CD14-positive monocyte (primary cell): Measurements from ENCODE around the gene OR10V1. TPM values are rescaled to one million over a fixed set of nuclear protein-coding genes. Genes with fewer than 3 reads are reported as not detected.
"Not testable (repeated sequence)": the region's sequence is repeated elsewhere in the genome, so short reads cannot be mapped to it uniquely, and the experiment has no call there.

Experiments
- DNase-seq, 3 donors: peaks; one replicate each; pipeline ENCODE4 v3.0.0-alpha.2; 2011 to 2022
- H2AFZ ChIP-seq: 2 replicates; pipeline ENCODE4 v1.6.0; 2012; ENCODE audit warnings: mild to moderate bottlenecking, low read depth, low read length, inconsistent platforms; ENCODE audit not compliant: insufficient read depth, poor library complexity, severe bottlenecking
- H3K27ac ChIP-seq, 2 donors: 1 replicate in 1 of 2; 2 replicates in 1 of 2; pipeline ENCODE4 v1.5.1; 2012 to 2013; ENCODE audit warnings: low read length in 2 of 2, control low read depth in 1 of 2, inconsistent platforms in 1 of 2, low read depth in 1 of 2, mild to moderate bottlenecking in 1 of 2
- H3K27me3 ChIP-seq, 2 donors: one replicate each; pipeline versions ENCODE4 v1.6.0 to v1.6.1; 2011 to 2013; ENCODE audit warnings: low read length in 2 of 2; ENCODE audit not compliant: control insufficient read depth in 2 of 2, insufficient read depth in 2 of 2
- H3K36me3 ChIP-seq, 2 donors: replicated peaks in 1 of 2; 1 replicate in 1 of 2; 2 replicates in 1 of 2; pipeline versions ENCODE4 v1.5.1 to v1.6.1; 2012 to 2013; ENCODE audit warnings: low read length in 2 of 2, control low read depth in 1 of 2, inconsistent platforms in 1 of 2, mild to moderate bottlenecking in 1 of 2; ENCODE audit not compliant: insufficient read depth in 2 of 2, control insufficient read depth in 1 of 2
- H3K4me1 ChIP-seq, 2 donors: 1 replicate in 1 of 2; 2 replicates in 1 of 2; pipeline versions ENCODE4 v1.5.1 to v1.6.1; 2012 to 2013; ENCODE audit warnings: low read length in 2 of 2, control low read depth in 1 of 2, inconsistent platforms in 1 of 2, mild to moderate bottlenecking in 1 of 2, moderate library complexity in 1 of 2; ENCODE audit not compliant: insufficient read depth in 2 of 2, control insufficient read depth in 1 of 2
- H3K4me2 ChIP-seq: replicated peaks from 2 replicates; pipeline ENCODE3; 2012; ENCODE audit warnings: low read length, moderate library complexity, mild to moderate bottlenecking; ENCODE audit not compliant: poor library complexity, severe bottlenecking; ENCODE audit errors: extremely low read depth
- H3K4me3 ChIP-seq, 3 experiments: fragments of 200-600 bp in 1 of 3; sonication (generic) in 1 of 3; replicated peaks in 1 of 3; 1 replicate in 2 of 3; 2 replicates in 1 of 3; pipeline ENCODE4 v1.5.1; 2011 to 2013; ENCODE audit warnings: low read length in 3 of 3, mild to moderate bottlenecking in 3 of 3, control low read depth in 2 of 3, low read depth in 2 of 3, inconsistent platforms in 1 of 3, moderate library complexity in 1 of 3
- H3K79me2 ChIP-seq: 2 replicates; pipeline ENCODE4 v1.6.0; 2012; ENCODE audit warnings: mild to moderate bottlenecking, control low read depth, inconsistent platforms, low read length, moderate library complexity; ENCODE audit not compliant: insufficient read depth
- H3K9ac ChIP-seq: 2 replicates; pipeline ENCODE4 v1.6.0; 2017; ENCODE audit warnings: low read length, mild to moderate bottlenecking; ENCODE audit not compliant: insufficient read depth, poor library complexity, severe bottlenecking
- H3K9me3 ChIP-seq, 2 donors: replicated peaks in 1 of 2; 1 replicate in 1 of 2; 2 replicates in 1 of 2; pipeline versions ENCODE4 v1.5.1 to v1.6.1; 2012 to 2013; ENCODE audit warnings: low read length in 2 of 2, control low read depth in 1 of 2; ENCODE audit not compliant: control insufficient read depth in 1 of 2, insufficient read depth in 1 of 2
- H4K20me1 ChIP-seq: 2 replicates; pipeline ENCODE4 v1.6.0; 2012; ENCODE audit warnings: mild to moderate bottlenecking, low read length, control low read depth, moderate library complexity; ENCODE audit not compliant: insufficient read depth
- H3K27ac Mint-ChIP-seq, 7 donors: one replicate each; pipeline ENCODE4 v1.8.0; 2020; ENCODE audit warnings: mild to moderate bottlenecking in 7 of 7, mixed read lengths in 7 of 7, moderate library complexity in 6 of 7, inconsistent platforms in 2 of 7
- H3K27me3 Mint-ChIP-seq, 3 donors: one replicate each; pipeline ENCODE4 v1.8.0; 2021 to 2022; ENCODE audit warnings: low read depth in 3 of 3, mild to moderate bottlenecking in 3 of 3, mixed read lengths in 3 of 3, moderate library complexity in 3 of 3, inconsistent platforms in 1 of 3
- H3K36me3 Mint-ChIP-seq, 2 donors: one replicate each; pipeline ENCODE4 v1.8.0; 2020; ENCODE audit warnings: mixed read lengths in 2 of 2, inconsistent platforms in 1 of 2, mild to moderate bottlenecking in 1 of 2
- H3K4me1 Mint-ChIP-seq: one replicate; pipeline ENCODE4 v1.8.0; 2020; ENCODE audit warnings: mild to moderate bottlenecking, mixed read lengths
- H3K4me3 Mint-ChIP-seq, 2 donors: one replicate each; pipeline ENCODE4 v1.8.0; 2020; ENCODE audit warnings: mild to moderate bottlenecking in 2 of 2, mixed read lengths in 2 of 2, moderate library complexity in 1 of 2
- H3K9me3 Mint-ChIP-seq, 7 donors: one replicate each; pipeline ENCODE4 v1.8.0; 2020 to 2022; ENCODE audit warnings: mixed read lengths in 7 of 7, mild to moderate bottlenecking in 6 of 7, moderate library complexity in 6 of 7, inconsistent platforms in 2 of 7
- WGBS: methylation state at CpG from one replicate; pipeline ENCODE4 v1.1.5; 2013; ENCODE audit warnings: missing lambda C conversion rate; ENCODE audit not compliant: insufficient coverage; 5-methylcytosine and 5-hydroxymethylcytosine counted together
- intact Hi-C, 2 donors: fragments of 100-400 bp; cut with micrococcal nuclease; formaldehyde crosslinking; loops; one replicate each; pipeline versions ENCODE4 v1.15.0 to v1.15.1; 2023
- polyA plus RNA-seq, 3 donors: library from polyadenylated mRNA; depleted of rRNA in 1 of 3; unstranded in 2 of 3; stranded (reverse) in 1 of 3; fragments of 300-500 nt in 2 of 3; fragments of >200 nt in 1 of 3; fragmentation: Illumina TruSeq in 2 of 3; gene quantifications; 1 replicate in 2 of 3; 2 replicates in 1 of 3; pipeline ENCODE4 v1.2.3, GENCODE V29; 2012 to 2021
- TF ChIP-seq, protein P1 (sequence below): fragments of 200-600 bp; IDR thresholded peaks from one replicate; pipeline ENCODE4 v1.8.0; 2022; ENCODE audit warnings: antibody characterized with exemption, mild to moderate bottlenecking

OR10V1 gene
- polyA plus RNA-seq, 3 donors = not detected

DNA sequence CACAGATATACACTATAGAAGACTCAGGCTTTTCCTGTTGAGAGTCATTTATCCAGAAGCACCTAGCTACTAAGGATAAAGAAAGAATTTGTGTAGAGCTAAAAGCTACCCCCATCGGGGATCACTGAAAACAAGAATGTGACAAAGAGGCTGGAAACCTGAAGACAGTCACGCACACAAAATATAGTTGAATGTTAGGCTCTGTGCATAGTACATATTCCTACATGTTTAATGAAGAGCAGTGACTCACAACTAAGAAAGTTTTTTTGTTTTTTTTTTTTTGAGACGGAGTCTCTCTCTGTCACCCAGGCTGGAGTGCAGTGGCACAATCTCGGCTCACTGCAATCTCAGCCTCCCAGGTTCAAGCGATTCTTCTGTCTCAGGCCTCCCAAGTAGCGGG is 8.4 kb downstream of the OR10V1 start:
- Mint-ChIP-seq H3K4me1 (no peaks in the 10 kb centered on the region), H3K4me3 (no peak overlapping the region), H3K36me3 (no peaks in the 10 kb centered on the region), H3K27ac (no peak overlapping the region), H3K9me3 (peaks cover 0 to 17% (median 4%) of the 10 kb centered on the region in 7 donors), H3K27me3 (peaks cover 0 to 3% (median 2%) of the 10 kb centered on the region in 3 donors)
- Histone ChIP-seq H3K36me3 (no peaks in the 10 kb centered on the region), H3K9me3 (no peaks in the 10 kb centered on the region), H3K4me3 (no peak overlapping the region), H3K4me2 (no peak overlapping the region), H3K79me2 (no peaks in the 10 kb centered on the region), H3K27ac (no peak overlapping the region), H2AFZ (no peak overlapping the region), H4K20me1 (no peaks in the 10 kb centered on the region), H3K9ac (no peak overlapping the region), H3K27me3 (no peaks in the 10 kb centered on the region), H3K4me1 (no peaks in the 10 kb centered on the region)
- TF ChIP-seq, protein P1, sequence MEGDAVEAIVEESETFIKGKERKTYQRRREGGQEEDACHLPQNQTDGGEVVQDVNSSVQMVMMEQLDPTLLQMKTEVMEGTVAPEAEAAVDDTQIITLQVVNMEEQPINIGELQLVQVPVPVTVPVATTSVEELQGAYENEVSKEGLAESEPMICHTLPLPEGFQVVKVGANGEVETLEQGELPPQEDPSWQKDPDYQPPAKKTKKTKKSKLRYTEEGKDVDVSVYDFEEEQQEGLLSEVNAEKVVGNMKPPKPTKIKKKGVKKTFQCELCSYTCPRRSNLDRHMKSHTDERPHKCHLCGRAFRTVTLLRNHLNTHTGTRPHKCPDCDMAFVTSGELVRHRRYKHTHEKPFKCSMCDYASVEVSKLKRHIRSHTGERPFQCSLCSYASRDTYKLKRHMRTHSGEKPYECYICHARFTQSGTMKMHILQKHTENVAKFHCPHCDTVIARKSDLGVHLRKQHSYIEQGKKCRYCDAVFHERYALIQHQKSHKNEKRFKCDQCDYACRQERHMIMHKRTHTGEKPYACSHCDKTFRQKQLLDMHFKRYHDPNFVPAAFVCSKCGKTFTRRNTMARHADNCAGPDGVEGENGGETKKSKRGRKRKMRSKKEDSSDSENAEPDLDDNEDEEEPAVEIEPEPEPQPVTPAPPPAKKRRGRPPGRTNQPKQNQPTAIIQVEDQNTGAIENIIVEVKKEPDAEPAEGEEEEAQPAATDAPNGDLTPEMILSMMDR = no peak
- intact Hi-C loops = no loop called here
- DNase-seq = no peak
- WGBS = 100% methylated on average over 2 of the region's 6 CpGs

DNA sequence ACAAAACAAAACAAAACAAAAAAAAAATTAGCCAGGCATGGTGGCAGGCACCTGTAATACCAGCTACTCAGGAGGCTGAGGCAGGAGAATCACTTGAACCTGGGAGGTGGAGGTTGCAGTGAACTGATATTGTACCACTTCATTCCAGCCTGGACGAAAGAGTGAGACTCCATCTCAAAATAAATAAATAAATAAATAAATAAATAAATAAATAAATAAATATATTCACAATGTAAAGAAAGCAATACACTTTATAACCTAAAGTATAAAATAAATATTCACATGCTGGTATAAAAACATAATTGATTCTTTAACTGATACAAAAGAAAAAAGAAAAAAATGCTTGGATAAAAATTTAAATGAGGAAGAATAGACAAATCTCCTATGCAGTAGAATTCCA is 10.1 kb downstream of the OR10V1 start:
- peaks cover 0 to 17% (median 4%) of the 10 kb centered on the region in 7 donors for H3K9me3 Mint-ChIP-seq
- H3K4me2 ChIP-seq = not testable (repeated sequence)
- WGBS = no CpG with 5 or more reads among the region's 1 CpG

DNA sequence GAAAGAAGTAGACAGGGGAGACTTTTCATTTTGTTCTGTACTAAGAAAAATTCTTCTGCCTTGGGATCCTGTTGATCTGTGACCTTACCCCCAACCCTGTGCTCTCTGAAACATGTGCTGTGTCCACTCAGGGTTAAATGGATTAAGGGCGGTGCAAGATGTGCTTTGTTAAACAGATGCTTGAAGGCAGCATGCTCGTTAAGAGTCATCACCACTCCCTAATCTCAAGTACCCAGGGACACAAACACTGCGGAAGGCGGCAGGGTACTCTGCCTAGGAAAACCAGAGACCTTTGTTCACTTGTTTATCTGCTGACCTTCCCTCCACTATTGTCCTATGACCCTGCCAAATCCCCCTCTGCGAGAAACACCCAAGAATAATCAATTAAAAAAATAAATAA is 13.5 kb downstream of the OR10V1 start:
- H4K20me1 ChIP-seq, H3K36me3 ChIP-seq, H3K4me2 ChIP-seq, DNase-seq, H3K9me3 ChIP-seq, H2AFZ ChIP-seq, H3K4me3 ChIP-seq, H3K79me2 ChIP-seq, H3K4me3 Mint-ChIP-seq, H3K9me3 Mint-ChIP-seq, H3K27me3 ChIP-seq, H3K9ac ChIP-seq, H3K27me3 Mint-ChIP-seq, H3K36me3 Mint-ChIP-seq, H3K27ac Mint-ChIP-seq, intact Hi-C loops, H3K27ac ChIP-seq: not testable (repeated sequence)
- H3K4me1 ChIP-seq = peaks cover 4 to 12% of the 10 kb centered on the region in 2 donors
- H3K4me1 Mint-ChIP-seq = peaks cover 20% of the 10 kb centered on the region
- WGBS = no CpG with 5 or more reads among the region's 5 CpGs

More for the DNA sequence above, 10.1 kb downstream of the OR10V1 start:
- H3K27ac Mint-ChIP-seq, H3K4me1 Mint-ChIP-seq, H3K4me3 Mint-ChIP-seq, H3K79me2 ChIP-seq, H3K27me3 ChIP-seq, H3K27me3 Mint-ChIP-seq, H3K36me3 Mint-ChIP-seq, DNase-seq, H3K4me1 ChIP-seq, H3K9me3 ChIP-seq, intact Hi-C loops, H4K20me1 ChIP-seq, H3K36me3 ChIP-seq, H2AFZ ChIP-seq, H3K27ac ChIP-seq, H3K9ac ChIP-seq, H3K4me3 ChIP-seq: not testable (repeated sequence)
